NCI-H2227 (cell line): Measurements from ENCODE around the gene DTWD2.

ENCODE experiments used
- DNase-seq: peaks from one replicate; lab custom pipeline; 2025; ENCODE audit not compliant: unreplicated experiment; lab: John Stamatoyannopoulos, UW

The DTWD2 gene

DNA sequence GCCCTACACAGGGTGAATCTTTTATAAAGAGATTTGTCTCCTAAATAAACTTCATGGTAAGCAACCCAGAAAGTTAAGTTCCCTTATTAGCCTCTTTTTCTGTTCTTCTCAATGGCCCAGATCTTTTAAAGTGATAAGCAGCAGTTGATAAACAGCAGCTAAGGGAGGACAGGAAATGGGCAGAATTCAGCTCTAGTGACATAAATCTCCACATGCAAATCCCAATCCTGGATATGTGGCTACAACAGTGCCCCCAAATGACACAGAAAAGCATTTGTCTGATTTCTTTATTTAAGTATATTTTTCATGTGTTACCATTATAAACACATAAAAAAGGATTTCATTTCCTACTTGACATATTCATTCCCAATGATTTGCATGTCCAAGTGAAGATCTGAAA, 199.0 kb downstream of the DTWD2 start:
- DNase-seq = no peak

DNA sequence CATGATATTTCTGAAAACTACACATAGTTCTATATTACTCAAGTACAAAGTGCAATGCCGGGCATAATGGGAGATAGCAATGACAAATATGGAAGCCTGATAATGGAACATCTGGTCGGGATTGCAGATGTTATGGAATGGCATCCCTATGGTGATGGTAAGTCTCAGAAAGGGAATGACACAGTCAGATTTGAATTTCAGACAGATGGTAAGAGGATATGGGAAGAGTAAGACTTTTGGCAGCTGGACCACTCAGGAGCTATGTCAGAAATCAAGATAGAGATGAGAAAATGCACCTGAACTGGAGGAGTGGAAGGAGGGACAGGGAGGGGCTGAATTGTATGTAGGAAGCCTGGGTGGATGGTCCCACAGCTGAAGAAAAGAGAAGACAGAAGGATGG, 200.0 kb downstream of the DTWD2 start:
- DNase-seq = no peak
